ENCODE measurements around the gene OMP.

The OMP gene

DNA sequence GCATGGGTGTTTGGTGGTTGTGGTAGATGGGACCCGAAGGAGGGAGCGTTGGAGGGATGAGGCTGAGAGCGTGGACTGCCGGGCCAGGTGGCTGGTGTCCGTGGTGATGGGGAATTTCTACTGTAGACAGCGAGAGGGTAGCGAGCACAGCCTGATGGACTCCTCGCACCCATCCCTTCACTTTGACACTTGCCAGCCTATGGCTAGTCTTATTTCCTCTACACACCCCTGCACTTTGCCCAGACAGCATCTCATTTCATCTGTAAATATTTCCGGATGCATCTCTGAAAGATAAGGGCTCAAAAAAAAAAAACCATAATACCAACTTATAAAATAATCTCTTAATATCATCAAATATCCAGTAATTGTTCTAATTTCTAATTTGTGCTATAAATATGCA is 5.8 kb downstream of the OMP start:
- FAIRE-seq: no peak

DNA sequence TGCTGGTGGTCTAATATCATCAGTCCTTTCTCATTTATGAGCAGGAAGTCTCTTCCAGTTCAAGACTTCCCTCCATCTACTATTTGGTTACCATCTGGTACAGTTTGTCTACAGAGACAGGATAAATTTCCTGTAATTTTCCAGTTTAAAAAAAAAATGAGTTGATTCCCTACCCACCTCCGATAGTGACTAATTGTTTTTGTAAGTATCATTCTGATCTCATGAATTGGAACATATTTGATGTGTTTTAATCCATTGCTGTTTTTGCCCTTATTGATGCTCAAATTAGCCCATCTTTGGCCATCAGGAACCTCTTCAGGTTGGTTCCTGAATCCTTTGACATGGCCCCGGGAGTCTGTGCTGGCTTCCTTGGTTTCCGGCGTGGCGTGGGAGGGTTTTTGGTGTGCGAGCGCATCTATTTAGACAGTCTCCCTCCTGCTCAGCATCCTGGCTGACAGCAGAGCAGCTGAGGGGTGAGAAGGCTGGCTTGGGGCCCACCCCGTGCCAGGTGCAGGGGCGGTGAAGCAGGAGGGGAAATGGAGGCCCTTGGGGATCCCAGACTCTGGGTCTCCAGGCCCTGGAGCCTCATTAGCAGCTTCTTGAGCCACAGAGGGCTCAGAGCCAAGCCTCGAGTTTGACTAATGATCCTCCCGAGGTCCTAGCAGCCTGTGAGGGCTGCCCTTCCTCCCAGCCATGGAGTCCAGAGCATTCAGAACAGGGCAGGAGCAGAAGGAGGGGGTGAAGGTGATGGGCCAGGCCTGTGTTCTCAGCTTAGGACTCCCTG is 6.8 kb downstream of the OMP start:
- no peak for FAIRE-seq

GRCh38 chr11:77110836-77111235 is 8.2 kb downstream of the OMP start:
- FAIRE-seq: no peak

DNA sequence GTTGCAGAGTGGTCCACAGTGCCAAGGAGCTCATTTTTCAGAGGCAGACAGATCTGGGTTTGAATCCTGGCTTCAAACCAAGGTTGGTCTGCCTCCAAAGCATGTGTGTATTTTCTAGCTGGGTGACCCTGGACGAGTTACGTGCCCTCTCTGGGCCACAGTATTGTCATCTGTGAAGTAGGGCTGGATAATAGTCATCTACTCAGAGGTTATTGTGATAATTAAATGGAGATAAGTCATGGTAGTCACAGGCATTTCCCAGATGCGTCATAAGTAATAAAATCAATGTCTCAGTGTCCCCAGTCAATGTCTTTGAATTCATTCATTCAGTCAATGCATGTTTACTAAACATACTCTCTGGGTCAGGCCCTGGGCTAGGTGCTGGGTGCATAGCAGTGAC is 8.6 kb downstream of the OMP start:
- FAIRE-seq: no peak

DNA sequence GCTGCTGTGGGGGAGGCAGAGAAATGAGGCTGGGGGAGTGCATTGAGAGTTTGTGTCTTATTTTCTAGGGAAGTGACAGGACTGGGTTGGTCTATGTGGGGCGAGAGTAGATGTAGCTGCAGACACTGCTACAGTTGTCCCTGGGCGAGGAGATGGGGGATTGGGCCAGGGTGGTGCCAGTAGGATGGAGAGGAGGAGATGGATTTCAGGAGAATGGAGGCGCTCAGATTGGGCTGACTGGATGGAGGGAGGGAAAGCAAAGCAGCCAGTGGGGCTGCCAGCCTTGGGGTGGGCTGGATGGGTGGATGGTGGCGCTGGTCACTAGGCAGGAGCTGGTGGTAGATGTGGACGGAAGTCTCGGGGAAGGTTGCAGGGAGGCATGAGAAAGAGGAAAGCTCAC is 9.3 kb downstream of the OMP start:
- FAIRE-seq: no peak

GRCh38 chr11:77112641-77113381 is 10.2 kb downstream of the OMP start:
- no peak for FAIRE-seq

DNA sequence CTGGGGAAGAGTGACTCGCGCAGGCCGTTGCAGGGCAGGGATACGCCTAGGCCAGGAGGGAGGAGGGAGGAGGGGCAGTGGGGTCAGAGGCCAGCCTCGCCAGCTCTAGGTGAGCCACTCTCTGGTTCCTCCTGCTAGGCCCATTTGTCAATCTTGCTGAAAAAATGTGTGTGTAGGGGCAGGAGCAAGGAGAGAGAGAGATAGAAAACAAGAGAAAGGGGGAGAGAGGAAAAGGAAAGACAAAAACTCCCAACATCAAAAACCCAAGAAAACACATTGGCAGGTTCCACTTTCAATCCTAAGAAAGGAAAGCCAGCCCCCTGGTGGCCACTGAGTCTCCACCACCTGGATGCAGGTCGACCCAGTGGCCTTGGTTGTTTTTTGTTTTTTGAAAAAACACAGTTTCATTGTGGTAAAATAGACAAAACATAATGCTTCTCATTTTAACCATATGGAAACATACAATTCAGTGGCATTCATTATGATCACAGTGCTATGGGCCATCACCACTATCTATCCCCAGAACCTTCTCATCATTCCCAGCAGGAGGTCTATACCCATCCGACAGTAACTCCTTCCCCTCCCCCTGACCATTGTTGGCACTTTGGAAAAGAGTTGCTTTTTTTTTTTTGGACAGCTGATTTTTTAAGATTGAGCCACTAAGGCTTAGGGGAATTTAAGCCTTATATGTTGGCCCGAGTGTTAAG is 10.9 kb downstream of the OMP start:
- no peak for FAIRE-seq

DNA sequence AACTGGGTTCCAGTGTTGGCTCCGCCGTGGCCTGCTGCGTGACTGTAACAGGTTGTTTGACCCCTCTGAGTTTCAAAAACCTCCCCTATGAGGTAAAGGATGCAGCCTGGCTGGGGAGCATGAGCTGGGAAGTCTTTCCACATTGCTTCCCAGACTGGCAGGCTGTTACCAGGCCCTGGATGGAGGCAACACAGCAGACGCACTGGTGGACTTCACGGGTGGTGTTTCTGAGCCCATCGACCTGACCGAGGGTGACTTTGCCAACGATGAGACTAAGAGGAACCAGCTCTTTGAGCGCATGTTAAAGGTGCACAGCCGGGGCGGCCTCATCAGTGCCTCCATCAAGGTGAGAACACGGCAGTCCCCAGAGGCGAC is 11.4 kb downstream of the OMP start:
- no peak for FAIRE-seq

- FAIRE-seq: no peak
Measured at GRCh38 chr11:77115181-77115611, 12.6 kb downstream of the OMP start.

DNA sequence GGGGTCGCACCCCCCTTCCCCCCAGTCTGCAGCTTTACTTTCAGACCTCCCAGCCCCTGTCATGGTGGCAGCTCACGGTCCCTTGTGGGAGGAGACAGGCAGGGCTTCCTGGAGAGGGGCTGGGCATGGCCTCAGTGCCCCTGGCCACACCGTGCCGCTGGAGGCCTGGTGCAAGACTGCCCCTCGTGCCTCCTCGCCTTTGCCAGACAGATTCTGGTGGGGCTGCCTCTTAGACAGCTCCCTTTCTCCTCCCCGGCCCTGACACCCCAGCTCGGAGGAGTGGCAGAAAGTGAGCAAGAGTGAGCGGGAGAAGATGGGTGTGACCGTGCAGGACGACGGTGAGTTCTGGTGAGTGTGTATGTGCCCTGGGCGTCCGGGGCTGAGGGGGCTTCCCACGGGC is 13.3 kb downstream of the OMP start:
- FAIRE-seq: no peak

- no peak for FAIRE-seq
Measured at GRCh38 chr11:77117492-77117891, 14.9 kb downstream of the OMP start.

DNA sequence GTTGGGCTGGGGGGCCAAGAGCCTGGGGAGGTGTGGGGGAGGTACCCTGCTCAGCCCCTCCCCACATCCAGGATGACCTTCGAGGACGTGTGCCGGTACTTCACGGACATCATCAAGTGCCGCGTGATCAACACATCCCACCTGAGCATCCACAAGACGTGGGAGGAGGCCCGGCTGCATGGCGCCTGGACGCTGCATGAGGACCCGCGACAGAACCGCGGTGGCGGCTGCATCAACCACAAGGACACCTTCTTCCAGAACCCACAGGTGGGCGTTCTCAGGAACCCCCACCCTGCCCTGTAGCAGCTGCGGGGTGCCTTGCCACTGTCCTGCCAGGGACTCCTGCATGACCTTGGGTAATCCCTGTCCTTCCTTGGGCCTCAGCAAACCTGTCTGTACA is 15.4 kb downstream of the OMP start:
- FAIRE-seq: no peak

- FAIRE-seq: no peak
Measured at GRCh38 chr11:77118971-77119370, 16.3 kb downstream of the OMP start.

DNA sequence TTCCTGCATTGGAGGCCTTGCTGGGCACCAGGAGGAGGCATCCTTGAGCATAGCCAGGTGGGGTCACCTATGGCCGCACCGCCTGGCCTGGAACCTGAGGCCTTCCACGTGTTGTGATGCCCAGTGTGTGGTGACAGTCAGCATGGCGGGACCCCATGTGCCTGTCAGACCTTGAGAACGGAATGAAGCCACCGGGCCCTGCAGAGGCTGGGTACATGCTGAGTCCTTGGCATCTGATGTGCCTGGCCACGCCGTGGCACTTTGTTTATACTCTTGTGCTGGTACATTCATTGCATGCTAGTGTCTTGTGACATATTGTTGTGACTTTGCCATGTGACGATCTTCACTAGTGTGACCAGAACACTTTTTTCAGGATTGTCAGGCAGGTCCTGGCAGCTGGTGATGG is 16.9 kb downstream of the OMP start:
- FAIRE-seq: no peak

DNA sequence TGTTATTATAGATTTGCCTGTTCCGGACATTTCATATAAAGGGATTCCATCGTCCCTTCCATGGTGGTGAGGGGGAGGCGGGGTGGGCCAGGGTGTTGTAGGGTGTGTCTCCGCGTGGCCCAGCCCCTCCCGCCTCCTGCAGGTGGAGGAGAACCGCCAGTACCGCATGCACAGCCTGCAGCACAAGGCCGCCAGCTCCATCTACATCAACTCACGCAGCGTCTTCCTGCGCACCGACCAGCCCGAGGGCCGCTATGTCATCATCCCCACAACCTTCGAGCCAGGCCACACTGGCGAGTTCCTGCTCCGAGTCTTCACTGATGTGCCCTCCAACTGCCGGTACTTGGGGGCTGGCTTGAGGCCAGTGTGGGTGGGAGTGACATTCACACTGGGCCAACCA is 17.9 kb downstream of the OMP start:
- FAIRE-seq: no peak

GRCh38 chr11:77121096-77121640 is 18.5 kb downstream of the OMP start:
- no peak for FAIRE-seq

DNA sequence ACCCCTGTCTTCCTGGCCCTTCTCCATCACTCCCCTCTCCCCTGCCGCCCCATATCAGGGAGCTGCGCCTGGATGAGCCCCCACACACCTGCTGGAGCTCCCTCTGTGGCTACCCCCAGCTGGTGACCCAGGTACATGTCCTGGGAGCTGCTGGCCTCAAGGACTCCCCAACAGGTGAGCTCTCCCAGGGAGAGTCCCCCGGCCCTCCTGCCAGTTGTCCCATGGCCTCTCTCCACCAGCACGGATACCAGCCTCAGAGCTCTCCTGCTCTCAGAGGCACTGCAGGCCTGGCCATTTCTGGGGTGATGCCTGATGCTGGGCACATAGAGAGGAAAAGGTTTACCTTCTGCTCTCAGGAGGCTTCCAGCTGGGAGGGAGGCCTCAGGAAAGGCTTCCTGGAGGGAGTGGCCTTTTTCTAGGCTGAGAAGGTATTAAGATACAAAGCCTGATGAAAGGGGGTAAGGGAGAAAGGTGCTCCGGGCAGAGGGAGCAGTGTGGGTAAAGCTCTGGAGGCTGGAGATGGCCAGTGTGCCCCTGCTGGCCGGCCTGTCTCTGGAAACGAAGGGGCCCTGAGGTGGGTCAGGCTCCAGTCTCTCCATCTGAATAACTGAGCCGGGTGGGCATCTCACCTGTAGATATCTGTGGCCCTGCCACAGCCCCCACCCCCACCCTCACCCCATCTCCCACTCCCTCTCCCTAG is 19.4 kb downstream of the OMP start:
- no peak for FAIRE-seq

- FAIRE-seq: no peak
Measured at GRCh38 chr11:77122576-77123212, 20.1 kb downstream of the OMP start.

DNA sequence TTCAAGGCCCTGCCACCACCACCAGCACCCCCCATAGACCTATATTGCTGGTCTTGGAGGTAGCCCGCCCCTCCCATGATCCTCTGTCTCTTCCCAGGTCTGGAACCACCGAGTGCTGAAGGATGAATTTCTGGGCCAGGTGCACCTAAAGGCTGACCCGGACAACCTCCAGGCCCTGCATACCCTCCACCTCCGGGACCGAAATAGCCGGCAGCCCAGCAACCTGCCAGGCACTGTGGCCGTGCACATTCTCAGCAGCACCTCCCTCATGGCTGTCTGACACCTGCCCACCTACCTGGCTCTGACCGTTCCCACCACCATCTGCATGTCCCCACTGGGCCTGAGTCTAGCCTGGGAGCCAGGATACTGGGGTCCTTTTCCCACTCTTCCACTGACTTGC is 21.0 kb downstream of the OMP start:
- no peak for FAIRE-seq

DNA sequence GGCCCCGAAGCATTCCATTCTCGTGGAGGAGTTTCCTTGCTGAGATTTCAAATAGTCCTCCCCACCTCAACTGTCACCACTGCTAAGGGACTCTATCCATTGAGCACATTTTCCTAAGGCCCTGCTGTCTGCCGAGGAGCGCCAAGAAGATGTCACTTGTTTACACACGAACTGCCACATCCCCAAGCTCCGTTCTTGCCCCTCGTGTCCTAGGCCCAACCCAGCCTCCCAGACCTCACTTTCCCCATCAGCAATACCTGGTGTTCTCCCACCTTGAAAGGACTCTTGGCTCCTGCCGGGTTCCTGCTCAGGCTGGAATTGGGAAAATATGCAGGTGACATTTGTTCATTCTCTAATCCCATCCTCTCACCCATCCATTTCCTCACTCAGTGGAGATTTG is 21.4 kb downstream of the OMP start:
- FAIRE-seq: no peak

DNA sequence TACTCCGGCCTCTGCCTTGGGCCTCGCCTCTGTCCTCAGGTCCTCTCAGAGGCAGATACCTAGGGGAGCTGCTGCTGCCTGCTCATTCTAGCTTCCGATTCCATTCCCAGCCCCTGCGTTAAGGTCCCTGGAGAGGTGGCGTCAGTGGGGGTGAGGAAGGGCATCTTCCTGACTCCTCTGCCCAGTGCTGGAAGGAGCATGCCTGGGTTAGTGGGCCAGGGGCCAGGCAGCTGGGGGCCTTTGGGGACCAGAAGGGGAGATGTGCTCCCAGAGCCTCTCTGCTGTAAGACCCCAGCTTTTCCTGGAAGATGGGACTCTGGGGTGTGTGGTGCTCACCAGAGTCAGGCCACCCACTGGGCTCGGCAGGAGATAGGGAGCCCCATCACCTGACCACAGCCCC is 21.8 kb downstream of the OMP start:
- FAIRE-seq: no peak

GRCh38 chr11:77125191-77125590 is 22.6 kb downstream of the OMP start:
- no peak for FAIRE-seq

DNA sequence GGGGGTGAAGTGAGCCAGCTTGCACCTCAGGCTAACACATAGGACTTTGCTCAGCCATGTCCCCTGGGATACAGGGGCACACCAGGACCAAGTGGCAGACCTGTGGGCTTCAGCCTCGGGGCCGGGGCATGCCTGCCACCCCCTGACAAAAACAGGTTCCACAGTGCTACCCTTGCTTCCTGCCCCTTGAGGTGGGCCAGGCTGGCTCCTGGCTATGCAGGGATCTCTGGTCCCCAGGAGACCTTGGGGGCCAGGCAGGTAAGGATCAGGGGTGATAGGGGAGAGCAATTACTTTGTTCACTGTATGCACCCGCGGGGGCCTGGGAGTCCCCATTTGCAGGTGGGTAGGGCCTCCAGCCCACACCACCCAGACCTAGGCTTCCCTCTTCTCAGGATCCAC is 23.1 kb downstream of the OMP start:
- no peak for FAIRE-seq
